OCI-LY7 (cell line): ENCODE measurements around the gene PARD3B. TPM values are rescaled to one million over a fixed set of nuclear protein-coding genes. Genes with fewer than 3 reads are reported as not detected.

ENCODE experiments used
- BruUV-seq: library from RNA; stranded (reverse); fragments of 400-500 nt; replicated peaks from 2 replicates; lab custom pipeline; 2021; lab: Mats Ljungman, UMichigan
- CTCF ChIA-PET: fragments of 300-600 bp; sonication (Branson Sonifier 250); formaldehyde crosslinking; loops from one replicate; lab custom pipeline; 2022; ENCODE audit warnings: antibody characterized with exemption; ENCODE audit not compliant: unreplicated experiment; lab: Charles Lee
- POLR2A ChIA-PET: fragments of 300-600 bp; sonication (Branson Sonifier 250); formaldehyde crosslinking; loops from one replicate; lab custom pipeline; 2022; ENCODE audit warnings: antibody characterized with exemption; lab: Charles Lee
- DNase-seq: peaks from one replicate; pipeline ENCODE4 v3.0.0-alpha.2; 2015; ENCODE audit warnings: low spot score
- H2AFZ ChIP-seq: fragments of 200-600 bp; sonication (generic), shearing (Covaris generic); 2 replicates; pipeline ENCODE4 v1.6.1; 2014; ENCODE audit warnings: mild to moderate bottlenecking, antibody characterized with exemption, low read length, moderate library complexity
- H3K27ac ChIP-seq: fragments of 200-600 bp; sonication (generic); 2 replicates; pipeline ENCODE4 v1.5.1; 2014; ENCODE audit warnings: mixed run types, low read depth, mild to moderate bottlenecking, moderate library complexity, low read length, inconsistent platforms; ENCODE audit not compliant: poor library complexity, severe bottlenecking
- H3K36me3 ChIP-seq: fragments of 200-600 bp; sonication (generic); 2 replicates; pipeline ENCODE4 v1.6.1; 2014; ENCODE audit warnings: mild to moderate bottlenecking, antibody characterized with exemption, low read length, moderate library complexity, mixed read lengths; ENCODE audit not compliant: insufficient read depth
- H3K4me1 ChIP-seq: fragments of 200-600 bp; sonication (generic); 2 replicates; pipeline ENCODE4 v1.5.1; 2014; ENCODE audit warnings: mild to moderate bottlenecking, low read length; ENCODE audit not compliant: insufficient read depth, poor library complexity, severe bottlenecking
- H3K4me2 ChIP-seq: fragments of 200-600 bp; sonication (generic); 2 replicates; pipeline ENCODE4 v1.6.1; 2014; ENCODE audit warnings: mild to moderate bottlenecking, low read length
- H3K4me3 ChIP-seq: fragments of 200-600 bp; sonication (generic); 2 replicates; pipeline ENCODE4 v1.5.1; 2014; ENCODE audit warnings: mild to moderate bottlenecking, low read depth, low read length; ENCODE audit not compliant: poor library complexity, severe bottlenecking
- H3K79me2 ChIP-seq: fragments of 200-600 bp; sonication (generic); 2 replicates; pipeline ENCODE4 v1.6.1; 2016; ENCODE audit warnings: low read depth, mild to moderate bottlenecking, low read length, moderate library complexity, mixed read lengths; ENCODE audit not compliant: insufficient read depth
- H3K9me2 ChIP-seq: fragments of 200-600 bp; sonication (generic); 2 replicates; pipeline ENCODE4 v1.6.1; 2016; ENCODE audit warnings: mild to moderate bottlenecking, low read length, mixed read lengths; ENCODE audit not compliant: insufficient read depth
- H3K9me3 ChIP-seq: fragments of 200-600 bp; sonication (generic); 2 replicates; pipeline ENCODE4 v1.6.1; 2014; ENCODE audit warnings: mild to moderate bottlenecking, mixed run types, low read length, mixed read lengths
- H4K20me1 ChIP-seq: fragments of 200-600 bp; sonication (generic); 2 replicates; pipeline ENCODE4 v1.6.1; 2014; ENCODE audit warnings: mild to moderate bottlenecking, antibody characterized with exemption, low read length, moderate library complexity, mixed read lengths; ENCODE audit not compliant: insufficient read depth
- CTCF ChIP-seq: fragments of 200-600 bp; sonication (generic); conservative IDR thresholded peaks from 2 replicates; pipeline ENCODE4 v1.5.1; 2014; ENCODE audit warnings: mild to moderate bottlenecking, antibody characterized with exemption, low read length, moderate library complexity, mixed read lengths
- EZH2phosphoT487 ChIP-seq: fragments of 200-600 bp; sonication (generic); IDR thresholded peaks from 2 replicates; pipeline ENCODE4 v1.6.1; 2018; ENCODE audit warnings: low read depth, borderline replicate concordance, mild to moderate bottlenecking, mixed run types, antibody characterized with exemption, low read length, moderate library complexity, mixed read lengths
- intact Hi-C: fragments of 100-400 bp; cut with micrococcal nuclease; formaldehyde crosslinking; loops from one replicate; pipeline ENCODE4 v1.10.0; 2022; ENCODE audit not compliant: unreplicated experiment
- total RNA-seq, 2 experiments: library from RNA; depleted of rRNA in 1 of 2; stranded (reverse); fragments of >200 nt in 1 of 2; shearing (Covaris generic) in 1 of 2; gene quantifications; 2 replicates each; pipeline ENCODE4 v1.2.3, GENCODE V29; 2014 to 2022

The PARD3B gene
- total RNA-seq, 2 experiments from 2014 or later: not detected

DNA sequence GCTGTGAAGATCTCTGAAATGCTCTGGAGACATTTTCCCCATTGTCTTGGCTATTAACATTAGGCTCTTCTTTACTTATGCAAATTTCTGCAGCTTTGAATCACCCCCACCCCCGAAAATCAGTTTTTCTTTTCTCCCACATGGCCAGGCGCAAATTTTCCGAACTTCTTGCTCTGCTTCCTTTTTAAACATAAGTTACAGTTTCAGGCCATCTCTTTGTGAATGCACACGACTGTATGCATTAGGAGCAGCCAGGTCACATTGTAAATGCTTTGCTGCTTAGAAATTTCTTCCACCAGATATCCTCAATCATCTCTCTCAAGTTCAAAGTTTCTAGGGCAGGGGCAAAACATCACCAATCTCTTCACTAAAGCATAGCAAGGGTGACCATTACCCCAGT lies 106.8 kb downstream of the PARD3B start:
- Histone ChIP-seq H3K4me1 (no peaks in the 10 kb centered on the region), H3K9me3 (no peaks in the 10 kb centered on the region), H3K27ac (no peak overlapping the region), H3K9me2 (no peaks in the 10 kb centered on the region), H3K4me2 (no peak overlapping the region), H2AFZ (no peak overlapping the region), H3K79me2 (no peaks in the 10 kb centered on the region), H3K36me3 (no peaks in the 10 kb centered on the region), H3K4me3 (no peak overlapping the region), H4K20me1 (no peaks in the 10 kb centered on the region)
- TF ChIP-seq EZH2phosphoT487: no peak
- TF ChIP-seq CTCF: no peak
- intact Hi-C loops: no loop called here
- ChIA-PET CTCF (no interaction called here), POLR2A (no interaction called here)
- no TSS peak for BruUV-seq
- no peak for DNase-seq

DNA sequence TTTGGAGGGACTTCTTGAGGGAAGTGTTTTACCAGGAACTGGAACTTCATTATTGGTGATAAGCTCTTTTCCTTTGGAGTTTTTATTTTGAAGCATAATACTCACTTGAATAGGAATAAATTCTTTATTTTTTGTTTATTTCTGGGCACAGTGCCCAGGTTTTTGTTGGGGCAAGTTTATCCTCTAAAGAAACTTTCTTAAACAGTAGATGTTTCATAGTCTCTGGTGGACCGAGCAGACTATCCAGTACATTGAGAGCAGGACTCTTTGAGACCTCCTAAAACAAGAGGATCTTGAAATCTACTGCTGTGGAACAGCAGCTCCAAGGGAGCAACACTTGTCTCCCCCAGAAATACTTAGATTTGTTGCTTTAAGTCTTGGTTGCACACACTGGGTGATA lies 109.4 kb downstream of the PARD3B start:
- Histone ChIP-seq H3K36me3 (no peaks in the 10 kb centered on the region), H3K4me3 (no peak overlapping the region), H3K4me1 (no peaks in the 10 kb centered on the region), H3K4me2 (no peak overlapping the region), H3K79me2 (no peaks in the 10 kb centered on the region), H3K27ac (no peak overlapping the region), H4K20me1 (no peaks in the 10 kb centered on the region), H2AFZ (no peak overlapping the region), H3K9me3 (no peaks in the 10 kb centered on the region), H3K9me2 (no peaks in the 10 kb centered on the region)
- ChIA-PET CTCF (no interaction called here), POLR2A (no interaction called here)
- intact Hi-C loops: no loop called here
- no TSS peak for BruUV-seq
- DNase-seq: no peak
- TF ChIP-seq EZH2phosphoT487: no peak

- no TSS peak for BruUV-seq
- CTCF ChIA-PET: no interaction called here
- Histone ChIP-seq H3K9me3 (no peaks in the 10 kb centered on the region), H3K4me2 (no peak overlapping the region), H3K27ac (no peak overlapping the region), H3K4me1 (no peaks in the 10 kb centered on the region), H3K9me2 (no peaks in the 10 kb centered on the region), H4K20me1 (no peaks in the 10 kb centered on the region), H3K79me2 (no peaks in the 10 kb centered on the region), H3K4me3 (no peak overlapping the region), H3K36me3 (no peaks in the 10 kb centered on the region), H2AFZ (no peak overlapping the region)
- POLR2A ChIA-PET: no interaction called here
- intact Hi-C loops: no loop called here
- no peak for DNase-seq
- TF ChIP-seq EZH2phosphoT487 (no peak), CTCF (no peak)
These were observed 109.8 kb downstream of the PARD3B start for GRCh38 chr2:204655101-204655500.
